SK-N-SH treated with all-trans-retinoic acid at 6 μM for 48 hours (cell line): Measurements from ENCODE around the gene CHCHD1.

Experiments
- GLIS3 ChIP-seq: fragments of 250-450 bp; sonication (Bioruptor Pico); IDR thresholded peaks from 2 replicates; pipeline ENCODE4 v1.5.0; 2020; ENCODE audit warnings: mild to moderate bottlenecking, moderate library complexity
- PATZ1 ChIP-seq: fragments of 250-450 bp; sonication (Bioruptor Pico); IDR thresholded peaks from 2 replicates; pipeline ENCODE4 v1.8.0; 2020; ENCODE audit warnings: mild to moderate bottlenecking, moderate library complexity, borderline replicate concordance
- POU6F1 ChIP-seq: fragments of 250-450 bp; sonication (Bioruptor Pico); IDR thresholded peaks from 2 replicates; pipeline ENCODE4 v1.8.0; 2021; ENCODE audit warnings: low read depth, mild to moderate bottlenecking, moderate library complexity, borderline replicate concordance
- RARB ChIP-seq: fragments of 250-450 bp; sonication (Bioruptor Pico); IDR thresholded peaks from 2 replicates; pipeline ENCODE4 v1.8.0; 2021; ENCODE audit warnings: mild to moderate bottlenecking, moderate library complexity
- TCF4 ChIP-seq: fragments of 250-450 bp; sonication (Bioruptor Pico); IDR thresholded peaks from 2 replicates; pipeline ENCODE4 v1.8.0; 2021; ENCODE audit warnings: mild to moderate bottlenecking, moderate library complexity, borderline replicate concordance
- ZNF565 ChIP-seq: fragments of 450-650 bp; formaldehyde crosslinking; conservative IDR thresholded peaks from 2 replicates; pipeline ENCODE4 v1.5.0; 2020; ENCODE audit warnings: low read depth, mild to moderate bottlenecking, moderate library complexity
- ZNF8 ChIP-seq: fragments of 450-650 bp; formaldehyde crosslinking; IDR thresholded peaks from 2 replicates; pipeline ENCODE4 v1.5.0; 2020; ENCODE audit warnings: mild to moderate bottlenecking, moderate library complexity

DNA sequence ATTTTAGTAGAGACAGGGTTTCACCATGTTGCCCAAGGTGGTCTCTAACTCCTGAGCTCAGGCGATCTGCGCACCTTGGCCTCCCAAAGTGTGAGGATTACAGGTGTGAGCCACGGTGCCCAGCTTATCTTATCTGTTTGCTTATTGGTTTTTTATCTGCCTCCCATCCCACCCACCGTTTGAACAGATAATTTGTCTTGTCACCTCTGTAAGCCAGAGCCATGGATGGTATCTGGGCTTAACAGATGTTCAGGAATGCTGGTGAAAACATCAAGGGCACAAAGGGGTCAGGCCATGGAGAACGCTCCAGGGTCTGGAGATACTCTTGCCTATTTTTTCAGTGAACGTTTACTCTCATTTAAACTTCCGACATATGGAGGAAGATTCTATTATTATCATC, 41.5 kb downstream of the CHCHD1 start:
- TF ChIP-seq POU6F1 (CRISPR knock-in tag) (no peak), TCF4 (CRISPR knock-in tag) (no peak), ZNF8 (CRISPR knock-in tag) (no peak), RARB (no peak), GLIS3 (CRISPR knock-in tag) (no peak), PATZ1 (CRISPR knock-in tag) (no peak), ZNF565 (CRISPR knock-in tag) (no peak)
